HEK293 (cell line): Measurements from ENCODE around the gene ENTREP1.

ENCODE experiments used
- ZBTB7A ChIP-seq: fragments of 450-650 bp; formaldehyde crosslinking; IDR thresholded peaks from 2 replicates; pipeline ENCODE4 v1.5.1; 2016; ENCODE audit warnings: low read depth, missing biosample characterization, missing genetic modification characterization
- ZBTB8A ChIP-seq: fragments of 450-650 bp; formaldehyde crosslinking; IDR thresholded peaks from 2 replicates; pipeline ENCODE4 v1.5.1; 2016; ENCODE audit warnings: missing biosample characterization, missing genetic modification characterization
- ZNF19 ChIP-seq: fragments of 450-650 bp; formaldehyde crosslinking; IDR thresholded peaks from 2 replicates; pipeline ENCODE4; 2016; ENCODE audit warnings: missing biosample characterization, missing genetic modification characterization, low read depth
- ZNF670 ChIP-seq: fragments of 450-650 bp; formaldehyde crosslinking; IDR thresholded peaks from 2 replicates; pipeline ENCODE4 v1.5.1; 2016; ENCODE audit warnings: missing biosample characterization, missing genetic modification characterization, low read depth
- TF ChIP-seq, protein P1 (sequence below): fragments of 450-650 bp; formaldehyde crosslinking; IDR thresholded peaks from 2 replicates; pipeline ENCODE4 v1.5.1; 2016; ENCODE audit warnings: missing biosample characterization, missing genetic modification characterization
- TF ChIP-seq, protein P2 (sequence below): fragments of 450-650 bp; formaldehyde crosslinking; optimal IDR thresholded peaks from 2 replicates; pipeline ENCODE3; 2016; ENCODE audit warnings: missing biosample characterization, mild to moderate bottlenecking, missing genetic modification characterization
- TF ChIP-seq, protein P3 (sequence below): fragments of 450-650 bp; formaldehyde crosslinking; IDR thresholded peaks from 2 replicates; pipeline ENCODE4 v1.5.1; 2016; ENCODE audit warnings: missing biosample characterization, missing genetic modification characterization
- TF ChIP-seq, protein P4 (sequence below): fragments of 450-650 bp; formaldehyde crosslinking; IDR thresholded peaks from 2 replicates; pipeline ENCODE4 v1.5.1; 2016; ENCODE audit warnings: missing biosample characterization, missing genetic modification characterization

DNA sequence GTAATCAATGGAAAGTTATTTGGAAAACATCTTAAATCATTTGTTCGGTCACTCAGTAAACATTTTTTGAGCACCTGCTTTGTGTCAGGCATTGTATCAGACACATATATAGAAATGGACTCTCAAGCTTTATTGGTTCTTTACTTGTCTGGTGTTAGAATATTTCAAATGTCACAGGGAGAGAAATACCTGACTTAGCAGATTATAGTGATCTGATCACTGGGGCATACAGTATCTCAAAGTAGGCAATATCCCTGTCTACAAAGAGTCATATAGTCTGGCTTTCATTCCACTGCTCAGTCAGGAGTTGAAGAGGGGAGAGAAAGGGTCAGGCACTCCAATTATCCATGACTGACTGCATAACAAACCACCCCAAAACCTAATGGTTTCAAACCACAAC, 30.2 kb downstream of the ENTREP1 start:
- TF ChIP-seq ZNF19 (tag by site-specific recombination) = no peak
- TF ChIP-seq, protein P1, sequence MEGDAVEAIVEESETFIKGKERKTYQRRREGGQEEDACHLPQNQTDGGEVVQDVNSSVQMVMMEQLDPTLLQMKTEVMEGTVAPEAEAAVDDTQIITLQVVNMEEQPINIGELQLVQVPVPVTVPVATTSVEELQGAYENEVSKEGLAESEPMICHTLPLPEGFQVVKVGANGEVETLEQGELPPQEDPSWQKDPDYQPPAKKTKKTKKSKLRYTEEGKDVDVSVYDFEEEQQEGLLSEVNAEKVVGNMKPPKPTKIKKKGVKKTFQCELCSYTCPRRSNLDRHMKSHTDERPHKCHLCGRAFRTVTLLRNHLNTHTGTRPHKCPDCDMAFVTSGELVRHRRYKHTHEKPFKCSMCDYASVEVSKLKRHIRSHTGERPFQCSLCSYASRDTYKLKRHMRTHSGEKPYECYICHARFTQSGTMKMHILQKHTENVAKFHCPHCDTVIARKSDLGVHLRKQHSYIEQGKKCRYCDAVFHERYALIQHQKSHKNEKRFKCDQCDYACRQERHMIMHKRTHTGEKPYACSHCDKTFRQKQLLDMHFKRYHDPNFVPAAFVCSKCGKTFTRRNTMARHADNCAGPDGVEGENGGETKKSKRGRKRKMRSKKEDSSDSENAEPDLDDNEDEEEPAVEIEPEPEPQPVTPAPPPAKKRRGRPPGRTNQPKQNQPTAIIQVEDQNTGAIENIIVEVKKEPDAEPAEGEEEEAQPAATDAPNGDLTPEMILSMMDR (tag by site-specific recombination) = no peak
- TF ChIP-seq, protein P2, sequence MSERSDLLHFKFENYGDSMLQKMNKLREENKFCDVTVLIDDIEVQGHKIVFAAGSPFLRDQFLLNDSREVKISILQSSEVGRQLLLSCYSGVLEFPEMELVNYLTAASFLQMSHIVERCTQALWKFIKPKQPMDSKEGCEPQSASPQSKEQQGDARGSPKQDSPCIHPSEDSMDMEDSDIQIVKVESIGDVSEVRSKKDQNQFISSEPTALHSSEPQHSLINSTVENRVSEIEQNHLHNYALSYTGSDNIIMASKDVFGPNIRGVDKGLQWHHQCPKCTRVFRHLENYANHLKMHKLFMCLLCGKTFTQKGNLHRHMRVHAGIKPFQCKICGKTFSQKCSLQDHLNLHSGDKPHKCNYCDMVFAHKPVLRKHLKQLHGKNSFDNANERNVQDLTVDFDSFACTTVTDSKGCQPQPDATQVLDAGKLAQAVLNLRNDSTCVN (tag by site-specific recombination) = no peak
- no peak for TF ChIP-seq ZBTB8A (tag by site-specific recombination)
- no peak for TF ChIP-seq ZNF670 (tag by site-specific recombination)
- TF ChIP-seq, protein P3, sequence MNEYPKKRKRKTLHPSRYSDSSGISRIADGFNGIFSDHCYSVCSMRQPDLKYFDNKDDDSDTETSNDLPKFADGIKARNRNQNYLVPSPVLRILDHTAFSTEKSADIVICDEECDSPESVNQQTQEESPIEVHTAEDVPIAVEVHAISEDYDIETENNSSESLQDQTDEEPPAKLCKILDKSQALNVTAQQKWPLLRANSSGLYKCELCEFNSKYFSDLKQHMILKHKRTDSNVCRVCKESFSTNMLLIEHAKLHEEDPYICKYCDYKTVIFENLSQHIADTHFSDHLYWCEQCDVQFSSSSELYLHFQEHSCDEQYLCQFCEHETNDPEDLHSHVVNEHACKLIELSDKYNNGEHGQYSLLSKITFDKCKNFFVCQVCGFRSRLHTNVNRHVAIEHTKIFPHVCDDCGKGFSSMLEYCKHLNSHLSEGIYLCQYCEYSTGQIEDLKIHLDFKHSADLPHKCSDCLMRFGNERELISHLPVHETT (tag by site-specific recombination) = no peak
- TF ChIP-seq ZBTB7A (tag by site-specific recombination) = no peak
- TF ChIP-seq, protein P4, sequence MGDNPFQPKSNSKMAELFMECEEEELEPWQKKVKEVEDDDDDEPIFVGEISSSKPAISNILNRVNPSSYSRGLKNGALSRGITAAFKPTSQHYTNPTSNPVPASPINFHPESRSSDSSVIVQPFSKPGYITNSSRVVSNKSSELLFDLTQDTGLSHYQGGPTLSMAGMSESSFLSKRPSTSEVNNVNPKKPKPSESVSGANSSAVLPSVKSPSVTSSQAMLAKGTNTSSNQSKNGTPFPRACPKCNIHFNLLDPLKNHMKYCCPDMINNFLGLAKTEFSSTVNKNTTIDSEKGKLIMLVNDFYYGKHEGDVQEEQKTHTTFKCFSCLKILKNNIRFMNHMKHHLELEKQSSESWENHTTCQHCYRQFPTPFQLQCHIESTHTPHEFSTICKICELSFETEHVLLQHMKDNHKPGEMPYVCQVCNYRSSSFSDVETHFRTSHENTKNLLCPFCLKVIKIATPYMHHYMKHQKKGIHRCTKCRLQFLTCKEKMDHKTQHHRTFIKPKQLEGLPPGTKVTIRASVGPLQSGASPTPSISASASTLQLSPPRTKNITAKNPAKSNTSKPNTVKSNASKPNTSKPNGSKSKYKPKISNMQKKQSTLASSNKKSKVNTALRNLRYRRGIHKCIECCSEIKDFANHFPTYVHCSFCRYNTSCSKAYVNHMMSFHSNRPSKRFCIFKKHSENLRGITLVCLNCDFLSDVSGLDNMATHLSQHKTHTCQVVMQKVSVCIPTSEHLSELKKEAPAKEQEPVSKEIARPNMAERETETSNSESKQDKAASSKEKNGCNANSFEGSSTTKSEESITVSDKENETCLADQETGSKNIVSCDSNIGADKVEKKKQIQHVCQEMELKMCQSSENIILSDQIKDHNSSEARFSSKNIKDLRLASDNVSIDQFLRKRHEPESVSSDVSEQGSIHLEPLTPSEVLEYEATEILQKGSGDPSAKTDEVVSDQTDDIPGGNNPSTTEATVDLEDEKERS (tag by site-specific recombination) = no peak
